GF-D8 (cell line): ENCODE results near the gene BIK.

Experiments used
- DNase-seq: peaks from one replicate; lab custom pipeline; 2025; lab: John Stamatoyannopoulos, UW

BIK gene

GRCh38 chr22:43162412-43163150, 52.0 kb downstream of the BIK start:
- DNase-seq: no peak

- DNase-seq: no peak
Measured at GRCh38 chr22:43163241-43163795, 52.8 kb downstream of the BIK start.

GRCh38 chr22:43164636-43165035, 54.1 kb downstream of the BIK start:
- DNase-seq: no peak

GRCh38 chr22:43166132-43166930, 55.8 kb downstream of the BIK start:
- no peak for DNase-seq

GRCh38 chr22:43167001-43167589, 56.5 kb downstream of the BIK start:
- no peak for DNase-seq

- no peak for DNase-seq
Measured at GRCh38 chr22:43168471-43169309, 58.1 kb downstream of the BIK start.

- DNase-seq: no peak
Measured at GRCh38 chr22:43169310-43170130, 59.0 kb downstream of the BIK start.

- DNase-seq: no peak
Measured at GRCh38 chr22:43170131-43170480, 59.6 kb downstream of the BIK start.

GRCh38 chr22:43171019-43171491, 60.5 kb downstream of the BIK start:
- DNase-seq: no peak

- DNase-seq: no peak
Measured at GRCh38 chr22:43171607-43172006, 61.1 kb downstream of the BIK start.

- no peak for DNase-seq
Measured at GRCh38 chr22:43172191-43172590, 61.6 kb downstream of the BIK start.

GRCh38 chr22:43173566-43173965, 63.0 kb downstream of the BIK start:
- DNase-seq: no peak

- DNase-seq: no peak
Measured at GRCh38 chr22:43173976-43174720, 63.6 kb downstream of the BIK start.

- no peak for DNase-seq
Measured at GRCh38 chr22:43174941-43175531, 64.5 kb downstream of the BIK start.

- no peak for DNase-seq
Measured at GRCh38 chr22:43176090-43176489, 65.5 kb downstream of the BIK start.

GRCh38 chr22:43177479-43177878, 66.9 kb downstream of the BIK start:
- DNase-seq: no peak
